Lung (tissue), 16 donors: ENCODE data around the gene DPM1. TPM values are rescaled to one million over a fixed set of nuclear protein-coding genes. Genes with fewer than 3 reads are reported as not detected.

Experiments
- ATAC-seq: fragments of 200-7000 bp; cut with Tn5 transposase; one replicate; pipeline ENCODE4 v1.9.1; 2020; ENCODE audit warnings: moderate number of reproducible peaks; ENCODE audit not compliant: insufficient read depth, low FRiP score
- DNase-seq, 3 donors: peaks; one replicate each; pipeline ENCODE4 v3.0.0-alpha.2; 2013 to 2017
- H3K27ac ChIP-seq, 2 donors: one replicate each; pipeline ENCODE4 v1.5.1; 2013; ENCODE audit warnings: mild to moderate bottlenecking in 2 of 2, moderate library complexity in 2 of 2, control low read depth in 1 of 2, inconsistent platforms in 1 of 2, low read depth in 1 of 2, low read length in 1 of 2
- H3K27me3 ChIP-seq, 3 donors: one replicate each; pipeline ENCODE4 v1.5.1; 2013; ENCODE audit warnings: low read length in 2 of 3; ENCODE audit not compliant: control insufficient read depth in 3 of 3, insufficient read depth in 3 of 3
- H3K36me3 ChIP-seq, 4 donors: one replicate each; pipeline ENCODE4 v1.5.1; 2013; ENCODE audit warnings: low read length in 4 of 4, mild to moderate bottlenecking in 1 of 4, moderate library complexity in 1 of 4; ENCODE audit not compliant: control insufficient read depth in 4 of 4, insufficient read depth in 4 of 4
- H3K4me1 ChIP-seq, 5 donors: one replicate each; pipeline ENCODE4 v1.5.1; 2013; ENCODE audit warnings: low read length in 5 of 5, mild to moderate bottlenecking in 2 of 5, moderate library complexity in 1 of 5; ENCODE audit not compliant: control insufficient read depth in 5 of 5, insufficient read depth in 5 of 5
- H3K4me3 ChIP-seq: one replicate; pipeline ENCODE4 v1.5.1; 2013; ENCODE audit warnings: mild to moderate bottlenecking, control low read depth, moderate library complexity
- H3K9ac ChIP-seq, 2 donors: one replicate each; pipeline ENCODE4 v1.5.1; 2013; ENCODE audit warnings: low read length in 2 of 2, control low read depth in 1 of 2; ENCODE audit not compliant: insufficient read depth in 1 of 2
- H3K9me3 ChIP-seq, 4 donors: one replicate each; pipeline ENCODE4 v1.5.1; 2013; ENCODE audit warnings: low read length in 3 of 4, mild to moderate bottlenecking in 1 of 4, moderate library complexity in 1 of 4; ENCODE audit not compliant: control insufficient read depth in 4 of 4, insufficient read depth in 3 of 4
- CTCF ChIP-seq: IDR thresholded peaks from 2 replicates; pipeline ENCODE4 v1.5.1; 2012; ENCODE audit warnings: mild to moderate bottlenecking; ENCODE audit errors: control extremely low read depth, extremely low read depth
- WGBS, 2 donors: extraction: QIAGEN DNeasy Blood & Tissue Kit; methylation state at CpG; one replicate each; pipeline ENCODE4 v1.1.7; 2013; 5-methylcytosine and 5-hydroxymethylcytosine counted together
- long read RNA-seq, 5 donors: transcript quantifications; one replicate each; lab custom pipeline, GENCODE V29; 2026
- polyA plus RNA-seq, 2 donors: library from polyadenylated mRNA; stranded (reverse); fragments of 200-250 nt; gene quantifications; one replicate each; pipeline ENCODE4 v1.2.1, GENCODE V29; 2013
- total RNA-seq, 2 donors: library from RNA; depleted of rRNA in 1 of 2; stranded (reverse); fragments of >200 nt in 1 of 2; gene quantifications; one replicate each; pipeline ENCODE4 v1.2.1, GENCODE V29; 2014 to 2021
- donor health status: control.
- donor health status: control.
- donor health status: Bipolar disorder and iron deficiency.
- donor health status: healthy.
- donor health status: DM: yes; HTN: yes; CAD: no.

DPM1 gene
- total RNA-seq (10 to 100 TPM; 32.2 to 34.5 TPM), polyA plus RNA-seq (10 to 100 TPM; 27.9 to 57.3 TPM)
- long read RNA-seq, donor 1, transcript DPM1-203 (9 exons, 1,075 nt), result major isoform, 14 of 79 reads
- long read RNA-seq, donor 1, partial matches to known transcripts, result 51 of 79 reads
- long read RNA-seq, donor 1, other reads (novel, unspliced or antisense), result 10 of 79 reads
- long read RNA-seq, donor 2, partial matches to known transcripts, result 27 of 32 reads
- long read RNA-seq, donor 2, other reads (novel, unspliced or antisense), result 0 of 32 reads
- long read RNA-seq, donor 3, partial matches to known transcripts, result 41 of 52 reads
- long read RNA-seq, donor 3, other reads (novel, unspliced or antisense), result 5 of 52 reads
- long read RNA-seq, donor 4, partial matches to known transcripts, result 26 of 29 reads
- long read RNA-seq, donor 4, other reads (novel, unspliced or antisense), result 0 of 29 reads
- long read RNA-seq, donor 5, transcript DPM1-203 (9 exons, 1,075 nt), result major isoform, 16 of 96 reads
- long read RNA-seq, donor 5, partial matches to known transcripts, result 65 of 96 reads
- long read RNA-seq, donor 5, other reads (novel, unspliced or antisense), result 14 of 96 reads

DNA sequence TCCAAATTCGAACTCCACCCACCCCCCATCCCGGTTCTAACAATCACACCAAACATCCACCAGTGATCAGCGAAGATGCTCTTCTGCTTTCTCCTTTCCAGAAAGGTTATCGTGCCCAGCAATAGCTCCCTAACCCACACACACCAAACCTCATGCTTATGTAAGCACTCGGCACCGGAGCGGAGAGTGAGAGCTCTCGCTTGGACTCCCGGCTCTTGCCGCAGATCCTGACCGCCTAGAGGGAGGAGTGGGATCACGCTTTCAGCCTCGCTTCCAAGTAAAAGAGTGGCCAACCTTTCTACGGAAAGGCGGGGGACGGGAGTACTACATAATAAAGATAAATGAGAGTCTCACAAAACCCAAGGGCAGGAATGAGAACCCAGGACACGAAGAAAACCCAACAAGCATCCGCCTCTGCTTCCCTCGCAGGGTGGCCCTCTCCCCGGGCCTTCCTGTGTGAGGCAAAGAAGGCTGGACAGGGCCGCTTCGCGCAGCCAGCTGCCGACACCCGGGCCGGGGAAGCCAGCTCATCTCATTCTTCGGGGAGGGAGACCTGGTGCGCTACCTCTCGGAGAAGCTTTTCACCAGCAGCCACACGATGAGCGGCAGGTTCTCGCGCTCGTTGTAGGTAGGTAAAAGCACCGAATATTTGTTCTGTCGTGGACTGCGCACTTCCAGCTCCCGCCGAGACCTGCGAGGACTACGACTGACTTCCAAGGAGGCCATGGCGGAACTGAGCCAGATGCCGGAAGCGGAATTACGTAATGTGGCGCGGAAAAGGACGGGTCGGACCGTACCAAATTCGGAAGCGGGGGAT lies at the start of gene DPM1:
Gene DPM1, minus strand, starts transcription at position 735 of the 817 bp plus-strand sequence. Its CDS starts 9 bp downstream, at position 726.
- peaks cover 8 to 27% (median 17%) of the 10 kb centered on the region in 5 donors for H3K4me1 ChIP-seq
- ATAC-seq (peak; percentile 92), DNase-seq (peak in 2 of 3 donors; percentile 38 to 90)
- WGBS, 2 donors, result 0 to 1% methylated on average over 52 of the region's 52 CpGs
- no peak for TF ChIP-seq CTCF
- H3K9me3 ChIP-seq, result no peaks in the 10 kb centered on the region
- H3K27me3 ChIP-seq, result no peaks in the 10 kb centered on the region
- peak within 1 kb of the TSS; percentile 97 to 99 for H3K9ac ChIP-seq
- peak within 1 kb of the TSS; percentile 93 for H3K4me3 ChIP-seq
- peaks cover 0 to 3% (median under 1%) of the 10 kb centered on the region in 4 donors for H3K36me3 ChIP-seq
- H3K27ac ChIP-seq, result peak within 1 kb of the TSS; percentile 54 to 96

DNA sequence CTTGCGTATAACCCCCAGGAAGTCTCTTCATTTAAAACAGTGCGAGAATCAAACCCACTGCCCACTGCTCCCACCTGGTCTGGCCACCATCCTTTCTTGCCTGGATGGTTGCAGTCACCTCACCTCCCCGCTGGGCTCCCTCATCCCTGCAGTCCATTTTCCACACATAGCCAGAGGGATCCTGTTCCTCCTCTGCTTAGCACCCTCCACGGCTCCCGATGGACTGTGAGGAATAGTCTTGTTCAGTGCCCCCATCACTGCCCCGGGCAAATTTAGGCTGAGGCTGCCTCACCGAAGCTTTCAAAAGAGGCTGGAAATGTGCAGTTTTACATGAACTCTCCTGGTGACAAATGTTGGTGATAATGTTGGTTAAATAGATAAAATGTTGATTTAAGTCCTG lies 46.9 kb upstream of the DPM1 start:
- no peaks in the 10 kb centered on the region for H3K4me1 ChIP-seq
- WGBS, 2 donors, result 93 to 95% methylated on average over 7 of the region's 7 CpGs
- H3K27ac ChIP-seq, result no peak overlapping the region
- H3K9ac ChIP-seq, result no peak overlapping the region
- DNase-seq (no peak), ATAC-seq (no peak)
- H3K36me3 ChIP-seq, result no peaks in the 10 kb centered on the region
- no peak overlapping the region for H3K4me3 ChIP-seq
- no peaks in the 10 kb centered on the region for H3K27me3 ChIP-seq
- no peak for TF ChIP-seq CTCF
- H3K9me3 ChIP-seq, result no peaks in the 10 kb centered on the region

DNA sequence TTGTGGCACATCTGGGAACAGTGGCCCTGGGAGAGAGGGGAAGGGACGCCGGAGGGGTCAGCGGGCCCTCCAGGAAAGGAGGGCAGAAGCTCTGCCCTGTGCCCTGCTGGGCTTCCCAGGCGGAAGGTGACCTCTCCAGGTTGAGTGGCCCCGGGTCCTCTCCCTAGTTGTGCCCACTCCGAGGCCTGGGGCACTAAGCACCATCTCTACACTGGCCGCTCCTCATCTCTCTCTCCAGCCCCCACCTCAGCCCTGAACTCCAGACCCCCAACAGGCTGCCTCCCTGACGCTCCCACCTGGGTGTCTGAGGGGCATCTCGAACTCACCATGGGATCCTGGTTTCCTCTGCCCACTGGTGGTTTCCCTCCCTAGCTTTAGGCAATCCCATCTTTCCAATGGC lies 46.4 kb upstream of the DPM1 start:
- 90 to 92% methylated on average over 7 to 9 of the region's 9 CpGs for WGBS, 2 donors
- ATAC-seq, result no peak
- TF ChIP-seq CTCF, result no peak
- Histone ChIP-seq H3K36me3 (no peaks in the 10 kb centered on the region), H3K4me3 (no peak overlapping the region), H3K27me3 (no peaks in the 10 kb centered on the region), H3K27ac (no peak overlapping the region), H3K9me3 (no peaks in the 10 kb centered on the region), H3K9ac (no peak overlapping the region), H3K4me1 (no peaks in the 10 kb centered on the region)
- DNase-seq, result no peak
